HG03066 (cell line): ENCODE measurements around the gene SCN4B.
"Not testable (repeated sequence)": the region's sequence is repeated elsewhere in the genome, so short reads cannot be mapped to it uniquely, and the experiment has no call there.

Source experiments
- ATAC-seq: cut with Tn5 transposase; IDR thresholded peaks from one replicate; pipeline ENCODE4 v1.9.1; 2021; ENCODE audit warnings: low read depth; ENCODE audit not compliant: unreplicated experiment

SCN4B gene, protein sequence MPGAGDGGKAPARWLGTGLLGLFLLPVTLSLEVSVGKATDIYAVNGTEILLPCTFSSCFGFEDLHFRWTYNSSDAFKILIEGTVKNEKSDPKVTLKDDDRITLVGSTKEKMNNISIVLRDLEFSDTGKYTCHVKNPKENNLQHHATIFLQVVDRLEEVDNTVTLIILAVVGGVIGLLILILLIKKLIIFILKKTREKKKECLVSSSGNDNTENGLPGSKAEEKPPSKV

DNA sequence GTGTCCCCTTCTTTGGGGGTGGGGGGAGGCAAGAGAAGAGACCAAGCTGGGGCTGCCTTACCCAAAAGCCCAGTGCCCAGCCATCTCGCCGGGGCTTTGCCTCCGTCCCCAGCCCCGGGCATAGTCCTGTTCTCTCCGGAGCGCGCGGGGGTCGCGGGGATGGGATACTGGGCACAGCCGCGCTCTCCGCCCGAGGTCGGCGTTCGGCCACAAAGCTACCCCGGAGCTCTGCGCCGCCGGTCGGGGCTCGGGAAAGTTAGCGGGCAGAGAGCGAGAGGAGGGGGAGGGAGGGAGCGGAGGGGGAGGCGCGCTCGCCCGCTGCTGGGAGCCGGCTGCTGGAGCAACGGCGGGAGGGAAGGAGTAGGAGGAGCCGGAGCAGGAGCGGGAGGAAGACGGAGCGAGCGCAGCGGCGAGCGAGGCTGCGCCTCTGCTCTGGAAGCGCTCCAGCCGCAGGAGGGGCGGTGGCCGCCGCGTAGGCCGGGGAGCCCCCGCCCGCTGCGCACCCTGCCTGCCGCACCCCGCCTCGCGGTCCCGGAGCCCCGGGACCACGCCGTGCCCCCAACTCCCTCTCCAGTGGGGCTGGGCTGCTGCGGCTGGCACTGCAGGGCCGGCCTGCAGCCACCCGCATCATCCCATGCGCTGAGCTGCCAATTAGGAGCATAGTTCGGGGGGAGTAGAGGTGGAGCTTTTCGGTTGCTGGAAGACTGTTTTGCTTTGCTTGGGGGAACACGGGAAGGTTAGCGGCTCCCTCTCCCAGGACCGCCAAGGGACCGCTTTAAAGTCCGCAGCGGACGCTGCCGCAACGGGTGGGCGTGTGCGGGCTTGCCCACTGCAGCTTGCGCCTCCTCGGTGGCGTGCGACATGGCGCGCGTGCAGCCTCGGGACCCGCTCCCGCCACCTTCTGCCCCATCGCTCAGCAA, at the start of gene SCN4B:
Gene SCN4B, minus strand, starts transcription at position 272 of the 920 bp plus-strand sequence. Its CDS starts 150 bp downstream, at position 122.
- ATAC-seq = no peak

GRCh38 chr11:118201966-118202365, 49.3 kb upstream of the SCN4B start:
- ATAC-seq = no peak

DNA sequence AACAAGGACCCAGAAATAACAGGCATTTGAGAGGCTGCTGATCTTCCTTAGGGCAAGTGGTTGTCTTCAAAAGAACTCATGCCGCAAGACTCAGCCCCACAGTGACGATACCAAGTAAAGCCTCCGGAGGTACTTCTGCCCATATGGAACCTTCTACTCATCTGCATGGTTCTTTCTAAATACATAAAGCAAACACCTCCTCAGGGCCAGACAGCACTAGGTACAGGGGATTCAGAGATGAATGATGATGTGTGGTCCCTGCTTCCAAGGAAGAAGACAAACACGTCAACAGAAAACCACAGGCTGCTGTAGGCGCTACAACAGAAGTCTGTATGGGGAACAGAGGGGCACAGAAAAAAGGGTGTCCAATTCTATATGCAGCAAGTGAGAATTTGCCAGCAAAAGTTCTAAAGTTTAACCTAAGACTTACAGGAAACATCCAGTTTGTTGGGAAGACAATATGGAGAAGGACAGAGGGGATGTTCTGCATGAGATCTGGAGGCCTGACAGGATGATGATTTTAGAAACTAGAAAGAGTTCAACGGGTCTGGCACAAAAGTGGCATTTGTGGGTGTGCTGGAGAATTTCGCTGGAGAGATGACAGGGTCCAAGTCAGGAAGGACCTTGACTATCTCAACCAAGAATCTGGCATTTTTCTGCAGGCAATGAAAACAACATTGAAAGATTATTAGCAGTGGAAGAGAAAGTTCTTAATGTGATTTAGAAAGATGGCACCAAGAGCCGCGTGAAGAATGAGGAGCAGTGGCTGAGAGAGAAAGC, 48.5 kb upstream of the SCN4B start:
- ATAC-seq = no peak

- no peak for ATAC-seq
Observed at GRCh38 chr11:118200497-118200896, 47.9 kb upstream of the SCN4B start.

GRCh38 chr11:118199135-118199534, 46.5 kb upstream of the SCN4B start:
- no peak for ATAC-seq

- no peak for ATAC-seq
Observed at GRCh38 chr11:118198370-118198769, 45.7 kb upstream of the SCN4B start.

- no peak for ATAC-seq
Observed at GRCh38 chr11:118194835-118195627, 42.4 kb upstream of the SCN4B start.

- ATAC-seq = no peak
Observed at GRCh38 chr11:118193910-118194566, 41.4 kb upstream of the SCN4B start.

DNA sequence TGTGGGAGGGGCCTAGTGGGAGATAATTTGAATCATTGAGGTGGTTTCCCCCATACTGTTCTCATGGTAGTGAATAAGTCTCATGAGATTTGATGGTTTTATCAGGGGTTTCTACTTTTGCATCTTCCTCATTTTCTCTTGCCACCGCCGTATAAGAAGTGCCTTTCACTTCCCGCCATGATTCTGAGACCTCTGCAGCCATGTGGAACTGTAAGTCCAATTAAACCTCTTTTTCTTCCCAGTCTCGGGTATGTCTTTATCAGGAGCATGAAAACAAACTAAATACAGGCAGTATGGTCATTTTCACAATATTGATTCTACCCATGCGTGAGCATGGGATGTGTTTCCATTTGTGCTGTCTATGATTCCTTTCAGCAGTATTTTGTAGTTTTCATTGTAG, 40.2 kb upstream of the SCN4B start:
- not testable (repeated sequence) for ATAC-seq

DNA sequence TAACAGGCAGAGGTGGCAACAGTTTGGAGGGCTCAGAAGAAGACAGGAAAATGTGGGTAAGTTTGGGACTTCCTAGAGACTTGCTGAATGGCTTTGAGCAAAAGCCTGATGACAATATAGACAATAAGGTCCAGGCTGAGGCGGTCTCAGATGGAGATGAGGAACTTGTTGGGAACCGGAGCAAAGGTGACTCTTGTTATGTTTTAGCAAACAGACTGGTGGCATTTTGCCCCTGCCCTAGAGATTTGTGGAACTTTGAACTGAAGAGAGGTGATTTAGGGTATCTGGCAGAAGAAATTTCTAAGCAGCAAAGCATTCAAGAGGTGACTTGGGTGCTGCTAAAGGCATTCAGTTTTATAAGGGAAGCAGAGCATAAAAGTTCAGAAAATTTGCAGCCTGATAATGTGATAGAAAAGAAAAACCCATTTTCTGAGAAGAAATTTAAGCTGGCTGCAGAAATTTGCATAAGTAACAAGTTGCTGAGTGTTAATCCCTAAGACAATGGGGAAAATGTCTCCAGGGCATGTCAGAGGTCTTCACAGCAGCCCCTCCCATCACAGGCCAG, 38.4 kb upstream of the SCN4B start:
- not testable (repeated sequence) for ATAC-seq

DNA sequence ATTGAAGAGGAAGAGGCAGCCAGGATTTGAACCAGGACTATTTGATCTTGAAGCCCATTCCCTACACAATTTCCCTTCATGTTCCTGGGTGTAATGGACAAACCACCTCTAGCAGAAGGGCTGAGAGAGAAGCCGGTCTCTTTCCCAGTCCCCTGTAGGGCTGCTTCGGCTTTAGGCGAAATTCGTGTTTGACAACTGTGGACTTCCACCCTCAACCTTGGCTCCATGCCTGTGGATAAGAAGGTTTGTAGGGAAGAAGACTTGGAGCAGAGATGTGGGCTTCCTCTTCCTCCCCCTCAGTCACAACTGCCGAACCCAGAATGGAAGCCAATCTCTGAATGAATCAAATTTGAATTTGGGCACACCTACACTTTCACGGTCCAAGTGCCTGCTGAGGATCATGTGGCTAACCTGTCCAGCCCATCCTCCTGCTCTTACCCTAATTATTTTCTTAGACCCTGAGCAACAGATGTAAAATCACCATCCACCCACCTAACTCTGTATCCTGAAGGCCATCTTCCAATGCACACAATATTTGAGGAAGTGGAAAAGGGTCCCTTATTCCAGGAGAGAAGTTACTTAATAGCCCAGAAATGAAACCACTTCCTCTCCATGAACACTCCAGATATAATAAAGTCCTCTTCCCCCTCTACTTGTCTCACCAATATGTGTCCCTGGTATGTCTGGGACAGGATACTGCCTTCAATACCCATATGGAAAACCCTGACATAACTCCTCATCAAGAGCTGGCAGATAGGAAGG, 33.9 kb upstream of the SCN4B start:
- no peak for ATAC-seq

DNA sequence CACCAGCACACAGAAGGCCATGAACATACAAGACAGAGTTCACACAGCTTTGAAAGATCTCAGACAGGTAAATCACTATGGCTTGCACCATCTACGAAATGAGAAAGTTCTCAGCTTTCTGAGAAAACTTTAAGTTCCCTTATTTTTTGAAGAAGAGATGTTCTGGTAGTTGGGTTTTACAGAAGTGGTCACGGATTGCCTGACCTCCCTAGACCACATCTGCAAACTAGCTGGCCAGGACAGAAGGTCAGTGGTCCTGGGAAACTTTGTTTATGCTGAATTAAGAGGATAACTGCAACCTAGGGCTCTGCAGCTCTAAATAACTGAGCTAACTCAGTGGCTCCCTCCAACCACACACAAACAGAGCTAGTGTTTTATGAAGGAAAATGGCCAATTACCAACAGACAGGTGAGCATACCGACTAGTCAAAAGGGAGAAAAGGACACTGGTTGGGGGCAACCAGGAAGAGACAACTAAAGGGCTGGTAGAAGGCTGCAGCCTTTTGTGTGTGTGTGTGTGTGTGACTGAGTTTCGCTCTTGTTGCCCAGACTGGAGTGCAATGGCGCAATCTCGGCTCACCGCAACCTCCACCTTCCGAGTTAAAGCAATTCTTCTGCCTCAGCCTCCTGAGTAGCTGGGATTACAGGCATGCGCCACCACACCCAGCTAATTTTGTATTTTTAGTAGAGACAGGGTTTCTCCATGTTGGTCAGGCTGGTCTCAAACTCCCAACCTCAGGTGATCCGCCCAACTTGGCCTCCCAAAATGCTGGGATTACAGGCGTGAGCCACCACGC, 32.4 kb upstream of the SCN4B start:
- ATAC-seq = no peak

- ATAC-seq = not testable (repeated sequence)
Observed at GRCh38 chr11:118183691-118184090, 31.1 kb upstream of the SCN4B start.

DNA sequence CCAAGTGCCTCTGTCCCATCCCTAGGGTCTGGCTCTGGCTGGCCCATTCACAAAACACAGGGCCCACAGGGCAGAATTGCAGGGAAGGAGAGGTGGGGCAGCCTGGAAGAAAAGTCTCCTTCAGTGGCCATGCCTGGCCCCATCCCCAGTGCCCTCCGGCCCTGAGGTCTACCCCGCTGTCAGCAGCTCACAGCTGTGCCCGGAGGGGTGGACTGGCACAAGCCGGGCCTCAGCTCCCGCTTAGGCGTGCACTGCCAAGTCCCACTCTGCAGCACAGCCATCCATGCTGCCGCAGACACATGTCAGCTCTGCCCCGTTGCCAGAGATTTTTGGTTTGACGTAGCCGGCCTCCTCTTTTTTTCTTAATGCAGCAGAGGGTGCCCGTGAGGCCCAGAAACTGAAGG, 27.7 kb upstream of the SCN4B start:
- ATAC-seq = no peak

GRCh38 chr11:118176778-118177134, 24.1 kb upstream of the SCN4B start:
- ATAC-seq = no peak

GRCh38 chr11:118175993-118176777, 23.6 kb upstream of the SCN4B start, which contains the start of gene SCN2B:
SCN2B (minus strand) TSS chr11:118176639; CDS start chr11:118176431, 208 bp downstream.
- no peak for ATAC-seq
